ENCODE measurements around the gene RPS6KC1. TPM values are rescaled to one million over a fixed set of nuclear protein-coding genes. Genes with fewer than 3 reads are reported as not detected.

Gene RPS6KC1
- polyA plus RNA-seq, 3 donors, result 8.9 to 16.0 (median 11.4) TPM

DNA sequence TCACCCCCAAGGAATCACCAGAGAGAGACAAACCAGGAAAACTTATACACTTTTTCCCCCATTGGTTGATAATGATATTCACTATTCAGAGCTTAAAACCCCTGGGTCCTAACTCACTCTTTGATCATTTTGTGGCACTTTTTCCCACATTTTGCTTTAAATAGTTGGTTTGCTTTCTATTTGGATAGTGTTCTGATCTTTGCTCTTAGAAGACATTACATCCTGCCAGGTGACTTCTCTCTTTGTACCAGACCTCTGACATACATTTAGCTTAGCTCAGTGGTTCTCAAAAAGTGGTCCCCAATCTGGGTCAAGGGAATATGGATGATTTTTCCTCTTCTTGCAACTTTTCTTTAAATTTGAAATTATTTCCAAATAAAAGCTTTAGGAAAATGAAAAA, 228.4 kb downstream of the RPS6KC1 start:
- Histone ChIP-seq H3K27me3 (ENCODE audit: control insufficient read depth in 2 of 2, insufficient read depth in 2 of 2, low read length in 2 of 2) (no peaks in the 10 kb centered on the region), H3K4me2 (replicated peaks; ENCODE audit: extremely low read depth, low read length, poor library complexity, severe bottlenecking) (no peak overlapping the region), H3K27ac (ENCODE audit: low read depth in 1 of 2, low read length in 2 of 2) (no peak overlapping the region), H3K36me3 (replicated peaks in 1 of 2; ENCODE audit: control insufficient read depth in 1 of 2, insufficient read depth in 2 of 2, low read length in 2 of 2) (peaks cover 0 to 16% of the 10 kb centered on the region in 2 donors), H4K20me1 (ENCODE audit: insufficient read depth, low read length) (no peaks in the 10 kb centered on the region), H2AFZ (ENCODE audit: insufficient read depth, low read depth, low read length, poor library complexity, severe bottlenecking) (no peak overlapping the region), H3K9me3 (replicated peaks in 1 of 2; ENCODE audit: control insufficient read depth in 1 of 2, insufficient read depth in 1 of 2, low read length in 2 of 2) (no peaks in the 10 kb centered on the region), H3K4me3 (replicated peaks in 1 of 3; ENCODE audit: low read depth in 2 of 3, low read length in 3 of 3) (no peak overlapping the region), H3K9ac (ENCODE audit: insufficient read depth, low read length, poor library complexity, severe bottlenecking) (no peak overlapping the region), H3K4me1 (ENCODE audit: control insufficient read depth in 1 of 2, insufficient read depth in 2 of 2, low read length in 2 of 2) (no peaks in the 10 kb centered on the region), H3K79me2 (ENCODE audit: insufficient read depth, low read length) (no peaks in the 10 kb centered on the region)
- Mint-ChIP-seq H3K36me3 (peaks cover 12 to 18% of the 10 kb centered on the region in 2 donors), H3K9me3 (peaks cover 0 to 8% (median 0%) of the 10 kb centered on the region in 7 donors), H3K4me3 (no peak overlapping the region), H3K4me1 (no peaks in the 10 kb centered on the region), H3K27me3 (ENCODE audit: low read depth in 3 of 3) (peaks cover 0 to 3% (median 1%) of the 10 kb centered on the region in 3 donors), H3K27ac (no peak overlapping the region)
- intact Hi-C loops (cut with micrococcal nuclease), result no loop called here
- TF ChIP-seq, protein P1, sequence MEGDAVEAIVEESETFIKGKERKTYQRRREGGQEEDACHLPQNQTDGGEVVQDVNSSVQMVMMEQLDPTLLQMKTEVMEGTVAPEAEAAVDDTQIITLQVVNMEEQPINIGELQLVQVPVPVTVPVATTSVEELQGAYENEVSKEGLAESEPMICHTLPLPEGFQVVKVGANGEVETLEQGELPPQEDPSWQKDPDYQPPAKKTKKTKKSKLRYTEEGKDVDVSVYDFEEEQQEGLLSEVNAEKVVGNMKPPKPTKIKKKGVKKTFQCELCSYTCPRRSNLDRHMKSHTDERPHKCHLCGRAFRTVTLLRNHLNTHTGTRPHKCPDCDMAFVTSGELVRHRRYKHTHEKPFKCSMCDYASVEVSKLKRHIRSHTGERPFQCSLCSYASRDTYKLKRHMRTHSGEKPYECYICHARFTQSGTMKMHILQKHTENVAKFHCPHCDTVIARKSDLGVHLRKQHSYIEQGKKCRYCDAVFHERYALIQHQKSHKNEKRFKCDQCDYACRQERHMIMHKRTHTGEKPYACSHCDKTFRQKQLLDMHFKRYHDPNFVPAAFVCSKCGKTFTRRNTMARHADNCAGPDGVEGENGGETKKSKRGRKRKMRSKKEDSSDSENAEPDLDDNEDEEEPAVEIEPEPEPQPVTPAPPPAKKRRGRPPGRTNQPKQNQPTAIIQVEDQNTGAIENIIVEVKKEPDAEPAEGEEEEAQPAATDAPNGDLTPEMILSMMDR (IDR thresholded peaks at IDR 0.05), result no peak
- no peak for DNase-seq

DNA sequence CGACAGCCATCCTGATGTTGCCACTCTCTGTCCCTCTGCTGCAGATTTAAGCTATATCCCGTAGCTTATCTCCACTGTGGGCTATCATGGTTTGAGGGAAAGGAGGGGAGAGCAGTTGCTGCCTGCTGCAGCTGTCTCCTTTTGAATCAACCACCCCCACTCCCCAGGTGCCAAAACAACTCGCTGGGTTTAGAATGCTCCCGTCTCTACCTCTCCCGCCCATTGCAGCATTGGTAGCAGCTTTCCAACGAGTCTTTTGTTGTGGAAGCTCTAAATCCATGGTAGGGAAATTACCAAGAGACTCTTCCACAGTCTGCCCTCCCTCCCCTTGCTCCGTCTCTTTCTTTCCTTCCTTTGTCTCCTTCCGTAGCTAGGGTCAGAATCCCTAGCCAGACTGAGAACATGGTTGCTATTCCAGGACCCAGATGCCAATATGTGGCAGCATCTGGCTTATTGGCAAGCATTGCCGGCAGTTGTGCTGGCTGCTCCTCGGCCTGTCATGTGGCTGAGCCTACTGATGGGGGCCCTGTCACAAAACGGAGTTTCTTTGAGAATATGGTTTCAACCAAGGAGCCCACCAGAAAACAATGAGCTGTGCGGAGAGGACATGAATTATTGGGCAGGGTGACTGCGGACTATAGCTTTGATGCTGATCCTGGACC, 230.7 kb downstream of the RPS6KC1 start:
- Histone ChIP-seq H3K9me3 (replicated peaks in 1 of 2; ENCODE audit: control insufficient read depth in 1 of 2, insufficient read depth in 1 of 2, low read length in 2 of 2) (no peaks in the 10 kb centered on the region), H3K36me3 (replicated peaks in 1 of 2; ENCODE audit: control insufficient read depth in 1 of 2, insufficient read depth in 2 of 2, low read length in 2 of 2) (no peaks in the 10 kb centered on the region), H3K79me2 (ENCODE audit: insufficient read depth, low read length) (no peaks in the 10 kb centered on the region), H3K4me1 (ENCODE audit: control insufficient read depth in 1 of 2, insufficient read depth in 2 of 2, low read length in 2 of 2) (no peaks in the 10 kb centered on the region), H4K20me1 (ENCODE audit: insufficient read depth, low read length) (no peaks in the 10 kb centered on the region), H3K27me3 (ENCODE audit: control insufficient read depth in 2 of 2, insufficient read depth in 2 of 2, low read length in 2 of 2) (no peaks in the 10 kb centered on the region), H3K9ac (ENCODE audit: insufficient read depth, low read length, poor library complexity, severe bottlenecking) (no peak overlapping the region), H2AFZ (ENCODE audit: insufficient read depth, low read depth, low read length, poor library complexity, severe bottlenecking) (no peak overlapping the region), H3K4me2 (replicated peaks; ENCODE audit: extremely low read depth, low read length, poor library complexity, severe bottlenecking) (no peak overlapping the region), H3K4me3 (replicated peaks in 1 of 3; ENCODE audit: low read depth in 2 of 3, low read length in 3 of 3) (no peak overlapping the region), H3K27ac (ENCODE audit: low read depth in 1 of 2, low read length in 2 of 2) (no peak overlapping the region)
- Mint-ChIP-seq H3K36me3 (peaks cover 2 to 7% of the 10 kb centered on the region in 2 donors), H3K27me3 (ENCODE audit: low read depth in 3 of 3) (peaks cover 0 to 1% (median 1%) of the 10 kb centered on the region in 3 donors), H3K4me3 (no peak overlapping the region), H3K27ac (no peak overlapping the region), H3K9me3 (peaks cover 0 to 6% (median 0%) of the 10 kb centered on the region in 7 donors), H3K4me1 (no peaks in the 10 kb centered on the region)
- TF ChIP-seq, protein P1 (IDR thresholded peaks at IDR 0.05), result no peak
- 92% methylated on average over 8 of the region's 13 CpGs for WGBS (ENCODE audit: insufficient coverage)
- DNase-seq, result no peak
- intact Hi-C loops (cut with micrococcal nuclease), result no loop called here
